Limb (tissue), 2 donors: ENCODE measurements around the gene PHF2.

Experiments
- DNase-seq, 2 donors: peaks; one replicate each; pipeline ENCODE4 v3.0.0-alpha.2; 2016; ENCODE audit errors: extremely low spot score in 2 of 2

The PHF2 gene

GRCh38 chr9:93587284-93587650 is 10.9 kb downstream of the PHF2 start:
- DNase-seq: no peak

GRCh38 chr9:93587651-93588347 is 11.4 kb downstream of the PHF2 start:
- no peak for DNase-seq

- no peak for DNase-seq
These were observed 12.5 kb downstream of the PHF2 start for GRCh38 chr9:93588641-93589609.

GRCh38 chr9:93589688-93590087 is 13.3 kb downstream of the PHF2 start:
- no peak for DNase-seq

GRCh38 chr9:93590609-93591234 is 14.3 kb downstream of the PHF2 start:
- no peak for DNase-seq

GRCh38 chr9:93591301-93592007 is 15.1 kb downstream of the PHF2 start:
- DNase-seq: no peak

GRCh38 chr9:93592008-93592642 is 15.7 kb downstream of the PHF2 start:
- DNase-seq: no peak

GRCh38 chr9:93592643-93593021 is 16.2 kb downstream of the PHF2 start:
- no peak for DNase-seq

- DNase-seq: no peak
These were observed 16.8 kb downstream of the PHF2 start for GRCh38 chr9:93593144-93593658.

GRCh38 chr9:93594041-93594756 is 17.8 kb downstream of the PHF2 start:
- no peak for DNase-seq

- DNase-seq: no peak
These were observed 19.1 kb downstream of the PHF2 start for GRCh38 chr9:93595461-93595860.

- no peak for DNase-seq
These were observed 19.5 kb downstream of the PHF2 start for GRCh38 chr9:93595861-93596365.

- no peak for DNase-seq
These were observed 20.0 kb downstream of the PHF2 start for GRCh38 chr9:93596399-93596798.

GRCh38 chr9:93597142-93597706 is 20.8 kb downstream of the PHF2 start:
- DNase-seq: no peak

- DNase-seq: peak in 1 of 2 donors; percentile 28
These were observed 21.7 kb downstream of the PHF2 start for GRCh38 chr9:93597871-93598646.

- DNase-seq: peak in 1 of 2 donors; percentile 26
These were observed 22.4 kb downstream of the PHF2 start for GRCh38 chr9:93598647-93599241.

GRCh38 chr9:93599571-93600403 is 23.4 kb downstream of the PHF2 start:
- no peak for DNase-seq

GRCh38 chr9:93600504-93600903 is 24.1 kb downstream of the PHF2 start:
- peak in 1 of 2 donors; percentile 40 for DNase-seq
